HG03108 (cell line): ENCODE measurements around the gene TMCO1.
"Not testable (repeated sequence)": the region's sequence is repeated elsewhere in the genome, so short reads cannot be mapped to it uniquely, and the experiment has no call there.

ENCODE experiments used
- ATAC-seq: cut with Tn5 transposase; IDR thresholded peaks from one replicate; pipeline ENCODE4 v1.9.1; 2021; ENCODE audit warnings: moderate library complexity; ENCODE audit not compliant: unreplicated experiment

Gene TMCO1

GRCh38 chr1:165688046-165688445 lies 80.6 kb downstream of the TMCO1 start:
- no peak for ATAC-seq

- no peak for ATAC-seq
Observed at GRCh38 chr1:165686971-165687433, 81.7 kb downstream of the TMCO1 start.

- ATAC-seq: peak; percentile 53
Observed at GRCh38 chr1:165686121-165686970, 82.3 kb downstream of the TMCO1 start.

GRCh38 chr1:165683848-165684485 lies 84.7 kb downstream of the TMCO1 start:
- no peak for ATAC-seq

GRCh38 chr1:165680773-165681172 lies 87.9 kb downstream of the TMCO1 start:
- not testable (repeated sequence) for ATAC-seq

- no peak for ATAC-seq
Observed at GRCh38 chr1:165680303-165680702, 88.4 kb downstream of the TMCO1 start.

GRCh38 chr1:165679282-165680036 lies 89.2 kb downstream of the TMCO1 start:
- ATAC-seq: no peak

- ATAC-seq: no peak
Observed at GRCh38 chr1:165678509-165678908, 90.2 kb downstream of the TMCO1 start.
